C4-2B (cell line): ENCODE measurements around the gene ERCC2.

Experiments used
- ZFX ChIP-seq: fragments of 450-650 bp; IDR thresholded peaks from 2 replicates; pipeline ENCODE4 v1.6.1; 2017
- TF ChIP-seq, protein P1 (sequence below): fragments of 450-650 bp; conservative IDR thresholded peaks from 2 replicates; pipeline ENCODE4 v1.5.1; 2017; ENCODE audit warnings: mild to moderate bottlenecking

DNA sequence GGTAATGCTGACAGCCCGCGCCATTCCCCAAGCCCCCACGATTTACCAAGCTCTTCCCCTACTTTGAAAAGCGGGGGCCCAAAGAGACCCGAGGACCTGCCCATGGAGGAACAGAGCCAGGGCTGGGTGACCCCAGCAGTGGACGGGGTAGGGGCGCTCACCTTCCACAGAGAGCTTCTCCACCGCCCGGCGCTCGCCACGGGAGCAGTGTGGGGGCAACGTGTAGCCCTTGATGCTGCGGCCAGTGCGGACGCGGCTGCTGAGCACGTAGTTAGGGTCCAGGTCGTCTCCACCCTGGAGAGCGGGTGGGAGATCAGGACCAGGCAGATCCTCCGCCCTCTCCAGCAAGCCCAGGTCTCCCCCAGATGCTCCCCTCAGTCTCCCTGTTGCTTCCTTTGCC lies 55.1 kb downstream of the ERCC2 start:
- TF ChIP-seq, protein P1, sequence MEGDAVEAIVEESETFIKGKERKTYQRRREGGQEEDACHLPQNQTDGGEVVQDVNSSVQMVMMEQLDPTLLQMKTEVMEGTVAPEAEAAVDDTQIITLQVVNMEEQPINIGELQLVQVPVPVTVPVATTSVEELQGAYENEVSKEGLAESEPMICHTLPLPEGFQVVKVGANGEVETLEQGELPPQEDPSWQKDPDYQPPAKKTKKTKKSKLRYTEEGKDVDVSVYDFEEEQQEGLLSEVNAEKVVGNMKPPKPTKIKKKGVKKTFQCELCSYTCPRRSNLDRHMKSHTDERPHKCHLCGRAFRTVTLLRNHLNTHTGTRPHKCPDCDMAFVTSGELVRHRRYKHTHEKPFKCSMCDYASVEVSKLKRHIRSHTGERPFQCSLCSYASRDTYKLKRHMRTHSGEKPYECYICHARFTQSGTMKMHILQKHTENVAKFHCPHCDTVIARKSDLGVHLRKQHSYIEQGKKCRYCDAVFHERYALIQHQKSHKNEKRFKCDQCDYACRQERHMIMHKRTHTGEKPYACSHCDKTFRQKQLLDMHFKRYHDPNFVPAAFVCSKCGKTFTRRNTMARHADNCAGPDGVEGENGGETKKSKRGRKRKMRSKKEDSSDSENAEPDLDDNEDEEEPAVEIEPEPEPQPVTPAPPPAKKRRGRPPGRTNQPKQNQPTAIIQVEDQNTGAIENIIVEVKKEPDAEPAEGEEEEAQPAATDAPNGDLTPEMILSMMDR = no peak
- no peak for TF ChIP-seq ZFX
